H9 (cell line): ENCODE measurements around the gene RNF8. TPM values are rescaled to one million over a fixed set of nuclear protein-coding genes. Genes with fewer than 3 reads are reported as not detected.

Experiments used
- DNase-seq: peaks from one replicate; pipeline ENCODE4 v3.0.0-alpha.2; 2017
- H2AFZ ChIP-seq: one replicate; pipeline ENCODE4 v1.6.1; 2013; ENCODE audit warnings: mild to moderate bottlenecking, low read length, control low read depth, moderate library complexity
- H2AK5ac ChIP-seq: 2 replicates; pipeline ENCODE4 v1.6.1; 2013; ENCODE audit warnings: low read length, control low read depth, mixed read lengths; ENCODE audit not compliant: insufficient read length
- H2BK120ac ChIP-seq: one replicate; pipeline ENCODE4 v1.6.1; 2013; ENCODE audit warnings: low read depth, mild to moderate bottlenecking, low read length, control low read depth, inconsistent platforms; ENCODE audit not compliant: poor library complexity, severe bottlenecking
- H2BK12ac ChIP-seq: 2 replicates; pipeline ENCODE4 v1.6.1; 2013; ENCODE audit warnings: low read length, control low read depth, mixed read lengths, low read depth; ENCODE audit not compliant: insufficient read length
- H2BK15ac ChIP-seq: 2 replicates; pipeline ENCODE4 v1.6.1; 2013; ENCODE audit warnings: low read depth, low read length, control low read depth
- H2BK20ac ChIP-seq: one replicate; pipeline ENCODE4 v1.6.1; 2013; ENCODE audit warnings: low read depth, mild to moderate bottlenecking, low read length, control low read depth, inconsistent platforms; ENCODE audit not compliant: poor library complexity, severe bottlenecking
- H2BK5ac ChIP-seq: 2 replicates; pipeline ENCODE4 v1.6.1; 2013; ENCODE audit warnings: low read length, control low read depth, mixed read lengths; ENCODE audit not compliant: insufficient read length
- H3K14ac ChIP-seq: 2 replicates; pipeline ENCODE4 v1.6.1; 2013; ENCODE audit warnings: low read length, control low read depth; ENCODE audit not compliant: insufficient read depth
- H3K18ac ChIP-seq: 2 replicates; pipeline ENCODE4 v1.6.1; 2013; ENCODE audit warnings: low read depth, mild to moderate bottlenecking, mixed read lengths, low read length, control low read depth; ENCODE audit not compliant: insufficient read length
- H3K23ac ChIP-seq: 2 replicates; pipeline ENCODE4 v1.6.1; 2013; ENCODE audit warnings: low read length, control low read depth, mixed read lengths, low read depth; ENCODE audit not compliant: insufficient read length
- H3K23me2 ChIP-seq: 2 replicates; pipeline ENCODE4 v1.6.1; 2013; ENCODE audit warnings: low read depth, mild to moderate bottlenecking, mixed read lengths, low read length, control low read depth; ENCODE audit not compliant: insufficient read length, poor library complexity, severe bottlenecking
- H3K27ac ChIP-seq: 2 replicates; pipeline ENCODE4 v1.5.1; 2013; ENCODE audit warnings: low read length, control low read depth, mixed read lengths, low read depth; ENCODE audit not compliant: insufficient read length
- H3K27me3 ChIP-seq: 2 replicates; pipeline ENCODE4 v1.6.1; 2013; ENCODE audit warnings: low read length, control low read depth, inconsistent platforms; ENCODE audit not compliant: insufficient read depth
- H3K4ac ChIP-seq: 2 replicates; pipeline ENCODE4 v1.6.1; 2013; ENCODE audit warnings: low read depth, mild to moderate bottlenecking, control low read depth, inconsistent platforms, low read length, moderate library complexity
- H3K4me1 ChIP-seq: 2 replicates; pipeline ENCODE4 v1.6.1; 2013; ENCODE audit warnings: low read length, control low read depth, inconsistent platforms; ENCODE audit not compliant: insufficient read depth
- H3K4me2 ChIP-seq: 2 replicates; pipeline ENCODE4 v1.6.1; 2013; ENCODE audit warnings: low read length, control low read depth, mixed read lengths; ENCODE audit not compliant: insufficient read length, insufficient read depth
- H3K56ac ChIP-seq: 2 replicates; pipeline ENCODE4 v1.6.1; 2013; ENCODE audit warnings: low read depth, mild to moderate bottlenecking, mixed read lengths, low read length, control low read depth; ENCODE audit not compliant: insufficient read length
- H3K79me1 ChIP-seq: 2 replicates; pipeline ENCODE4 v1.6.1; 2013; ENCODE audit warnings: low read depth, mild to moderate bottlenecking, moderate library complexity, low read length, control low read depth, inconsistent platforms; ENCODE audit not compliant: insufficient read depth, poor library complexity, severe bottlenecking
- H3K79me2 ChIP-seq: 2 replicates; pipeline ENCODE4 v1.6.1; 2013; ENCODE audit warnings: low read length, control low read depth, inconsistent platforms; ENCODE audit not compliant: insufficient read depth
- H3K9ac ChIP-seq: 2 replicates; pipeline ENCODE4 v1.6.1; 2013; ENCODE audit warnings: low read length, control low read depth, mixed read lengths; ENCODE audit not compliant: insufficient read length; ENCODE audit errors: extremely low read depth
- H3K9me3 ChIP-seq: one replicate; pipeline ENCODE4 v1.6.1; 2013; ENCODE audit warnings: low read depth, low read length, inconsistent platforms; ENCODE audit not compliant: control insufficient read depth
- H3T11ph ChIP-seq: one replicate; pipeline ENCODE4 v1.6.1; 2013; ENCODE audit warnings: mild to moderate bottlenecking, low read length, control low read depth, inconsistent platforms
- H4K20me1 ChIP-seq: one replicate; pipeline ENCODE4 v1.6.1; 2013; ENCODE audit not compliant: control insufficient read depth, insufficient read length, insufficient read depth
- H4K5ac ChIP-seq: 2 replicates; pipeline ENCODE4 v1.6.1; 2013; ENCODE audit warnings: low read depth, mild to moderate bottlenecking, mixed read lengths, low read length, control low read depth; ENCODE audit not compliant: insufficient read length
- H4K8ac ChIP-seq: replicated peaks from 2 replicates; pipeline ENCODE4 v1.6.1; 2013; ENCODE audit warnings: low read length, control low read depth, mixed read lengths, low read depth; ENCODE audit not compliant: insufficient read length
- H4K91ac ChIP-seq: 2 replicates; pipeline ENCODE4 v1.6.1; 2013; ENCODE audit warnings: low read depth, mild to moderate bottlenecking, moderate library complexity, mixed read lengths, low read length, control low read depth; ENCODE audit not compliant: insufficient read length
- H3K27ac Mint-ChIP-seq, 3 experiments: 2 replicates in 2 of 3; 3 replicates in 1 of 3; pipeline ENCODE4 v1.8.0; 2020 to 2021; ENCODE audit warnings: mixed read lengths in 3 of 3, mild to moderate bottlenecking in 1 of 3, moderate library complexity in 1 of 3
- H3K27me3 Mint-ChIP-seq: 2 replicates; pipeline ENCODE4 v1.8.0; 2021; ENCODE audit warnings: low read depth, mild to moderate bottlenecking, moderate library complexity, mixed read lengths
- H3K36me3 Mint-ChIP-seq, 3 experiments: 2 replicates in 2 of 3; 3 replicates in 1 of 3; pipeline ENCODE4 v1.8.0; 2020 to 2021; ENCODE audit warnings: low read depth in 3 of 3, mixed read lengths in 3 of 3; ENCODE audit not compliant: insufficient read depth in 1 of 3
- H3K4me1 Mint-ChIP-seq, 2 experiments: 2 replicates each; pipeline ENCODE4 v1.8.0; 2020; ENCODE audit warnings: mixed read lengths in 2 of 2
- H3K4me3 Mint-ChIP-seq, 2 experiments: 2 replicates in 1 of 2; 3 replicates in 1 of 2; pipeline ENCODE4 v1.8.0; 2020 to 2021; ENCODE audit warnings: mild to moderate bottlenecking in 2 of 2, mixed read lengths in 2 of 2, moderate library complexity in 1 of 2
- H3K9me3 Mint-ChIP-seq, 2 experiments: 2 replicates in 1 of 2; 3 replicates in 1 of 2; pipeline ENCODE4 v1.8.0; 2020; ENCODE audit warnings: mild to moderate bottlenecking in 2 of 2, mixed read lengths in 2 of 2, moderate library complexity in 1 of 2
- WGBS: extraction: QIAGEN DNeasy Blood & Tissue Kit; methylation state at CpG from one replicate; pipeline ENCODE4 v1.1.7; 2013; ENCODE audit warnings: missing lambda C conversion rate, low lambda C conversion rate, mixed read lengths; ENCODE audit not compliant: insufficient read length; ENCODE audit errors: extremely low coverage; 5-methylcytosine and 5-hydroxymethylcytosine counted together
- total RNA-seq: library from RNA; stranded (reverse); gene quantifications from 2 replicates; pipeline ENCODE4 v1.2.1, GENCODE V29; 2021
- TF ChIP-seq, protein P1 (sequence below): fragments of 200-600 bp; sonication (generic); conservative IDR thresholded peaks from 3 replicates; pipeline ENCODE4 v1.8.0; 2021; ENCODE audit warnings: antibody characterized with exemption, mild to moderate bottlenecking

Gene RNF8
- total RNA-seq, 1 experiment from 2014 or later, result 34.7 TPM

DNA sequence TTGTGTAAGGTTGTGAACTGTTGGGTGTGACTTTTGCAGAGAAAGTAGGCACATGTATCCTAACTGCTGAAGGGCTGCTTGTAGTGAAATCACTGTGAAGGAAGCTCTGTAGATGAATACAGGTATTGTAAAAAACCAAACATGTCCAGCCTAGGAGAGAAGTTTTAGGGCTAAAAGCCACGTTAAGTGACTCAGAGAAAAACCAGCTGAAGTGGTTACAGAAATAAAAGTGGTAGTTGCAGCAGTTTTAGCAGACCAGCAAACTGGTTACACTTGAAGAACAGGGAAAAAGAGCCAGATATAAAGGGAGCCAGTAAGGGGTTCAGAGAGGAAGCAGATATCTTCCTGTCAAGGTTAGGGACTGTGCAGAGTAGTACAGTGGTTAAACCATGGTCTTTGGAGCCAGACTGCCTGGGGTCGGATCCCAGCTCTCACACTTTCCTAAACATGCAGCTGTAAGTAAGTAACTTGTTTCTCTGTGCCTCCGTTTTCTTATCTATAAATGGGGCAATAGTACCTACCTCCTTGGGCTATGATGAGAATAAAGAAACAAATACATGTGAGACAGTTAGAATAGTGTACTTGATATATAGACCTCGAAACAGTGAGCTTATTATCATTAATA, 33.8 kb upstream of the RNF8 start:
- no peak overlapping the region for H3K4ac ChIP-seq

More for the DNA sequence above, 33.8 kb upstream of the RNF8 start:
- no peak overlapping the region for H2AFZ ChIP-seq
- H2AK5ac ChIP-seq, result no peak overlapping the region
- TF ChIP-seq, protein P1, sequence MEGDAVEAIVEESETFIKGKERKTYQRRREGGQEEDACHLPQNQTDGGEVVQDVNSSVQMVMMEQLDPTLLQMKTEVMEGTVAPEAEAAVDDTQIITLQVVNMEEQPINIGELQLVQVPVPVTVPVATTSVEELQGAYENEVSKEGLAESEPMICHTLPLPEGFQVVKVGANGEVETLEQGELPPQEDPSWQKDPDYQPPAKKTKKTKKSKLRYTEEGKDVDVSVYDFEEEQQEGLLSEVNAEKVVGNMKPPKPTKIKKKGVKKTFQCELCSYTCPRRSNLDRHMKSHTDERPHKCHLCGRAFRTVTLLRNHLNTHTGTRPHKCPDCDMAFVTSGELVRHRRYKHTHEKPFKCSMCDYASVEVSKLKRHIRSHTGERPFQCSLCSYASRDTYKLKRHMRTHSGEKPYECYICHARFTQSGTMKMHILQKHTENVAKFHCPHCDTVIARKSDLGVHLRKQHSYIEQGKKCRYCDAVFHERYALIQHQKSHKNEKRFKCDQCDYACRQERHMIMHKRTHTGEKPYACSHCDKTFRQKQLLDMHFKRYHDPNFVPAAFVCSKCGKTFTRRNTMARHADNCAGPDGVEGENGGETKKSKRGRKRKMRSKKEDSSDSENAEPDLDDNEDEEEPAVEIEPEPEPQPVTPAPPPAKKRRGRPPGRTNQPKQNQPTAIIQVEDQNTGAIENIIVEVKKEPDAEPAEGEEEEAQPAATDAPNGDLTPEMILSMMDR, result no peak
- no peaks in the 10 kb centered on the region for H3K27me3 Mint-ChIP-seq
- WGBS, result no CpG with 5 or more reads among the region's 4 CpGs
- H3K9ac ChIP-seq, result no peak overlapping the region
- H3K4me1 Mint-ChIP-seq, result no peaks in the 10 kb centered on the region
- H3K23me2 ChIP-seq, result no peaks in the 10 kb centered on the region
- H3K14ac ChIP-seq, result no peak overlapping the region
- no peaks in the 10 kb centered on the region for H3K27me3 ChIP-seq
- H4K8ac ChIP-seq, result no peak overlapping the region
- no peaks in the 10 kb centered on the region for H3K79me1 ChIP-seq
- no peak overlapping the region for H2BK12ac ChIP-seq
- no peaks in the 10 kb centered on the region for H3K9me3 Mint-ChIP-seq
- H3K27ac ChIP-seq, result no peak overlapping the region
- H3K79me2 ChIP-seq, result no peaks in the 10 kb centered on the region
- H3K4me1 ChIP-seq, result no peaks in the 10 kb centered on the region
- no peak for DNase-seq
- no peaks in the 10 kb centered on the region for H3K9me3 ChIP-seq
- H3T11ph ChIP-seq, result no peak overlapping the region
- H2BK120ac ChIP-seq, result no peak overlapping the region
- H2BK5ac ChIP-seq, result no peak overlapping the region
- no peak overlapping the region for H3K56ac ChIP-seq
- no peak overlapping the region for H3K23ac ChIP-seq
- no peak overlapping the region for H2BK15ac ChIP-seq
- no peak overlapping the region for H4K5ac ChIP-seq
- H3K36me3 Mint-ChIP-seq, result peaks cover 0 to 14% (median 10%) of the 10 kb centered on the region in 3 experiments; a peak in 6 of 7 replicates
- H2BK20ac ChIP-seq, result no peak overlapping the region
- H3K4me3 Mint-ChIP-seq, result no peak overlapping the region
- no peak overlapping the region for H3K4me2 ChIP-seq
- no peak overlapping the region for H3K18ac ChIP-seq
- no peak overlapping the region for H4K91ac ChIP-seq
- H4K20me1 ChIP-seq, result no peaks in the 10 kb centered on the region
- no peak overlapping the region for H3K27ac Mint-ChIP-seq
